Immature natural killer cell (primary cell): ENCODE measurements around the gene RAC2. TPM values are rescaled to one million over a fixed set of nuclear protein-coding genes. Genes with fewer than 3 reads are reported as not detected.

Source experiments
- DNase-seq, 3 donors: peaks; one replicate each; pipeline ENCODE4 v3.0.0; 2022; ENCODE audit warnings: mixed read lengths in 1 of 3
- H3K27ac Mint-ChIP-seq, 6 donors: one replicate each; pipeline ENCODE4 v1.8.0; 2020; ENCODE audit warnings: mixed read lengths in 6 of 6, mild to moderate bottlenecking in 5 of 6, inconsistent platforms in 4 of 6, moderate library complexity in 3 of 6
- H3K27me3 Mint-ChIP-seq, 3 donors: one replicate each; pipeline ENCODE4 v1.8.0; 2020 to 2021; ENCODE audit warnings: low read depth in 3 of 3, mild to moderate bottlenecking in 3 of 3, mixed read lengths in 3 of 3, moderate library complexity in 3 of 3, inconsistent platforms in 1 of 3
- H3K36me3 Mint-ChIP-seq, 3 donors: one replicate each; pipeline ENCODE4 v1.8.0; 2020; ENCODE audit warnings: mixed read lengths in 3 of 3, inconsistent platforms in 2 of 3, mild to moderate bottlenecking in 2 of 3
- H3K4me1 Mint-ChIP-seq, 2 donors: one replicate each; pipeline ENCODE4 v1.8.0; 2020; ENCODE audit warnings: inconsistent platforms in 2 of 2, mild to moderate bottlenecking in 2 of 2, mixed read lengths in 2 of 2, moderate library complexity in 1 of 2
- H3K4me3 Mint-ChIP-seq, 5 donors: one replicate each; pipeline ENCODE4 v1.8.0; 2020; ENCODE audit warnings: mild to moderate bottlenecking in 5 of 5, mixed read lengths in 5 of 5, inconsistent platforms in 3 of 5, moderate library complexity in 3 of 5
- H3K9me3 Mint-ChIP-seq, 6 donors: one replicate each; pipeline ENCODE4 v1.8.0; 2020; ENCODE audit warnings: mild to moderate bottlenecking in 6 of 6, mixed read lengths in 6 of 6, inconsistent platforms in 4 of 6, moderate library complexity in 3 of 6
- polyA plus RNA-seq, 3 donors: library from polyadenylated mRNA; unstranded; fragments of 300-500 nt; fragmentation: Illumina TruSeq; gene quantifications; one replicate each; pipeline ENCODE4 v1.2.3, GENCODE V29; 2021

Gene RAC2
- polyA plus RNA-seq, 3 donors from 2014 or later, result 962 to 1,843 (median 1,262) TPM

GRCh38 chr22:37232140-37232998 lies 11.7 kb downstream of the RAC2 start:
- H3K4me1 Mint-ChIP-seq, result peaks cover 95 to 96% of the 10 kb centered on the region in 2 donors
- peaks cover 18 to 63% (median 19%) of the 10 kb centered on the region in 3 donors for H3K36me3 Mint-ChIP-seq
- H3K27ac Mint-ChIP-seq, result peak overlapping the region; percentile 98 to 100 (median 100)
- no peaks in the 10 kb centered on the region for H3K9me3 Mint-ChIP-seq
- no peak for DNase-seq
- H3K4me3 Mint-ChIP-seq, result peak overlapping the region; percentile 83 to 88 (median 86)
- H3K27me3 Mint-ChIP-seq, result peaks cover 2 to 25% (median 12%) of the 10 kb centered on the region in 3 donors

- peak in 1 of 3 donors; percentile 33 for DNase-seq
- H3K27me3 Mint-ChIP-seq, result peaks cover 0 to 23% (median 13%) of the 10 kb centered on the region in 3 donors
- no peaks in the 10 kb centered on the region for H3K9me3 Mint-ChIP-seq
- H3K36me3 Mint-ChIP-seq, result peaks cover 18 to 60% (median 18%) of the 10 kb centered on the region in 3 donors
- H3K4me1 Mint-ChIP-seq, result peaks cover 88 to 90% of the 10 kb centered on the region in 2 donors
- peak overlapping the region; percentile 83 to 88 (median 86) for H3K4me3 Mint-ChIP-seq
- H3K27ac Mint-ChIP-seq, result peak overlapping the region; percentile 98 to 100 (median 100)
Measured at GRCh38 chr22:37231406-37232139, 12.5 kb downstream of the RAC2 start.

- Mint-ChIP-seq H3K4me3 (peak overlapping the region; percentile 83 to 88 (median 86)), H3K4me1 (peaks cover 87 to 89% of the 10 kb centered on the region in 2 donors), H3K27me3 (peaks cover 0 to 21% (median 14%) of the 10 kb centered on the region in 3 donors), H3K9me3 (no peaks in the 10 kb centered on the region), H3K27ac (peak overlapping the region; percentile 98 to 100 (median 100)), H3K36me3 (peaks cover 15 to 58% (median 22%) of the 10 kb centered on the region in 3 donors)
- DNase-seq, result peak in 1 of 3 donors; percentile 49
Measured at GRCh38 chr22:37230673-37231405, 13.2 kb downstream of the RAC2 start.

GRCh38 chr22:37229805-37230672 lies 14.0 kb downstream of the RAC2 start:
- H3K27me3 Mint-ChIP-seq, result peaks cover 0 to 19% (median 12%) of the 10 kb centered on the region in 3 donors
- no peaks in the 10 kb centered on the region for H3K9me3 Mint-ChIP-seq
- DNase-seq, result peak; percentile 91 to 92 (median 91)
- H3K36me3 Mint-ChIP-seq, result peaks cover 19 to 62% (median 30%) of the 10 kb centered on the region in 3 donors
- H3K4me1 Mint-ChIP-seq, result peaks cover 87 to 89% of the 10 kb centered on the region in 2 donors
- H3K4me3 Mint-ChIP-seq, result peak overlapping the region; percentile 83 to 88 (median 86)
- peak overlapping the region; percentile 98 to 100 (median 100) for H3K27ac Mint-ChIP-seq

- Mint-ChIP-seq H3K27me3 (peaks cover 1 to 19% (median 12%) of the 10 kb centered on the region in 3 donors), H3K36me3 (peaks cover 25 to 63% (median 32%) of the 10 kb centered on the region in 3 donors)
Measured at GRCh38 chr22:37229012-37229804, 14.9 kb downstream of the RAC2 start.

GRCh38 chr22:37228106-37229011 lies 15.7 kb downstream of the RAC2 start:
- Mint-ChIP-seq H3K27ac (peak overlapping the region; percentile 98 to 100 (median 100)), H3K4me3 (peak overlapping the region; percentile 76 to 88 (median 83)), H3K9me3 (no peaks in the 10 kb centered on the region), H3K4me1 (peaks cover 87 to 89% of the 10 kb centered on the region in 2 donors), H3K27me3 (peaks cover 3 to 19% (median 12%) of the 10 kb centered on the region in 3 donors), H3K36me3 (peaks cover 32 to 72% (median 40%) of the 10 kb centered on the region in 3 donors)
- DNase-seq, result peak in 2 of 3 donors; percentile 38 to 40

More at GRCh38 chr22:37229012-37229804, 14.9 kb downstream of the RAC2 start:
- peaks cover 87 to 89% of the 10 kb centered on the region in 2 donors for H3K4me1 Mint-ChIP-seq
- peak overlapping the region; percentile 98 to 100 (median 100) for H3K27ac Mint-ChIP-seq
- no peaks in the 10 kb centered on the region for H3K9me3 Mint-ChIP-seq
- peak overlapping the region; percentile 83 to 88 (median 86) for H3K4me3 Mint-ChIP-seq
- DNase-seq, result peak; percentile 62 to 64 (median 64)

- DNase-seq, result no peak
- peaks cover 0 to under 1% (median 0%) of the 10 kb centered on the region in 6 donors for H3K9me3 Mint-ChIP-seq
- peak overlapping the region; percentile 56 to 96 (median 84) for H3K27ac Mint-ChIP-seq
- H3K4me3 Mint-ChIP-seq, result peak overlapping the region in 1 of 5 donors; percentile 36
- peaks cover 9 to 21% (median 12%) of the 10 kb centered on the region in 3 donors for H3K27me3 Mint-ChIP-seq
- H3K4me1 Mint-ChIP-seq, result peaks cover 89% of the 10 kb centered on the region in 2 donors
- peaks cover 36 to 67% (median 41%) of the 10 kb centered on the region in 3 donors for H3K36me3 Mint-ChIP-seq
Measured at GRCh38 chr22:37226514-37226913, 17.6 kb downstream of the RAC2 start.

GRCh38 chr22:37226087-37226486 lies 18.0 kb downstream of the RAC2 start:
- peaks cover 36 to 63% (median 39%) of the 10 kb centered on the region in 3 donors for H3K36me3 Mint-ChIP-seq
- peak overlapping the region in 3 of 5 donors; percentile 6 to 28 (median 17) for H3K4me3 Mint-ChIP-seq
- DNase-seq, result no peak
- peaks cover 9 to 23% (median 12%) of the 10 kb centered on the region in 3 donors for H3K27me3 Mint-ChIP-seq
- H3K27ac Mint-ChIP-seq, result peak overlapping the region; percentile 56 to 96 (median 84)
- peaks cover 89% of the 10 kb centered on the region in 2 donors for H3K4me1 Mint-ChIP-seq
- H3K9me3 Mint-ChIP-seq, result peaks cover 0 to 2% (median 0%) of the 10 kb centered on the region in 6 donors

- H3K4me1 Mint-ChIP-seq, result peaks cover 89% of the 10 kb centered on the region in 2 donors
Measured at GRCh38 chr22:37225481-37225880, 18.6 kb downstream of the RAC2 start.

GRCh38 chr22:37224757-37225420 lies 19.2 kb downstream of the RAC2 start:
- Mint-ChIP-seq H3K4me3 (peak overlapping the region in 2 of 5 donors; percentile 23 to 38), H3K4me1 (peaks cover 87 to 89% of the 10 kb centered on the region in 2 donors), H3K27me3 (peaks cover 8 to 13% (median 9%) of the 10 kb centered on the region in 3 donors), H3K36me3 (peaks cover 31 to 54% (median 32%) of the 10 kb centered on the region in 3 donors), H3K9me3 (peaks cover 0 to 2% (median 0%) of the 10 kb centered on the region in 6 donors), H3K27ac (peak overlapping the region; percentile 91 to 99 (median 94))
- DNase-seq, result no peak

More at GRCh38 chr22:37225481-37225880, 18.6 kb downstream of the RAC2 start:
- Mint-ChIP-seq H3K27ac (peak overlapping the region; percentile 90 to 99 (median 94)), H3K4me3 (peak overlapping the region in 2 of 5 donors; percentile 12 to 40), H3K27me3 (peaks cover 9 to 18% (median 12%) of the 10 kb centered on the region in 3 donors), H3K9me3 (peaks cover 0 to 2% (median 0%) of the 10 kb centered on the region in 6 donors), H3K36me3 (peaks cover 32 to 57% (median 34%) of the 10 kb centered on the region in 3 donors)
- no peak for DNase-seq
